ENCODE data around the gene HTT.
A peak's percentile ranks its signal among the peaks of the same experiment; 100 is the strongest.

HTT gene

GRCh38 chr4:3239998-3240920, 165.8 kb downstream of the HTT start:
- H3K4me3 Mint-ChIP-seq = no peak overlapping the region
- H3K27me3 Mint-ChIP-seq = no peaks in the 10 kb centered on the region
- H3K36me3 Mint-ChIP-seq = peaks cover 33 to 70% of the 10 kb centered on the region in 2 donors
- no peaks in the 10 kb centered on the region for H3K9me3 Mint-ChIP-seq
- peak overlapping the region; percentile 52 for H3K27ac Mint-ChIP-seq
- ATAC-seq (replicated peaks) (no peak), DNase-seq (no peak)
- peaks cover 4 to 8% of the 10 kb centered on the region in 2 donors for H3K4me1 Mint-ChIP-seq

GRCh38 chr4:3240936-3241522, 166.5 kb downstream of the HTT start:
- peaks cover 4 to 8% of the 10 kb centered on the region in 2 donors for H3K4me1 Mint-ChIP-seq
- no peak overlapping the region for H3K4me3 Mint-ChIP-seq
- no peaks in the 10 kb centered on the region for H3K27me3 Mint-ChIP-seq
- H3K27ac Mint-ChIP-seq = peak overlapping the region; percentile 52
- DNase-seq = no peak
- no peaks in the 10 kb centered on the region for H3K9me3 Mint-ChIP-seq
- H3K36me3 Mint-ChIP-seq = peaks cover 34 to 68% of the 10 kb centered on the region in 2 donors
- no peak for ATAC-seq (replicated peaks)

DNA sequence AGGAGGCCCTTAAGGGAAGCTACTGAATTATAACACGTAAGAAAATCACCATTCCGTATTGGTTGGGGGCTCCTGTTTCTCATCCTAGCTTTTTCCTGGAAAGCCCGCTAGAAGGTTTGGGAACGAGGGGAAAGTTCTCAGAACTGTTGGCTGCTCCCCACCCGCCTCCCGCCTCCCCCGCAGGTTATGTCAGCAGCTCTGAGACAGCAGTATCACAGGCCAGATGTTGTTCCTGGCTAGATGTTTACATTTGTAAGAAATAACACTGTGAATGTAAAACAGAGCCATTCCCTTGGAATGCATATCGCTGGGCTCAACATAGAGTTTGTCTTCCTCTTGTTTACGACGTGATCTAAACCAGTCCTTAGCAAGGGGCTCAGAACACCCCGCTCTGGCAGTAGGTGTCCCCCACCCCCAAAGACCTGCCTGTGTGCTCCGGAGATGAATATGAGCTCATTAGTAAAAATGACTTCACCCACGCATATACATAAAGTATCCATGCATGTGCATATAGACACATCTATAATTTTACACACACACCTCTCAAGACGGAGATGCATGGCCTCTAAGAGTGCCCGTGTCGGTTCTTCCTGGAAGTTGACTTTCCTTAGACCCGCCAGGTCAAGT, 167.5 kb downstream of the HTT start:
- Mint-ChIP-seq H3K9me3 (no peaks in the 10 kb centered on the region), H3K4me3 (no peak overlapping the region), H3K4me1 (peaks cover 4 to 10% of the 10 kb centered on the region in 2 donors), H3K27me3 (no peaks in the 10 kb centered on the region), H3K27ac (no peak overlapping the region), H3K36me3 (peaks cover 30 to 59% of the 10 kb centered on the region in 2 donors)
- ATAC-seq (replicated peaks) (no peak), DNase-seq (no peak)

- H3K4me3 Mint-ChIP-seq = no peak overlapping the region
- H3K27ac Mint-ChIP-seq = peak overlapping the region; percentile 85
- peaks cover 20 to 48% of the 10 kb centered on the region in 2 donors for H3K36me3 Mint-ChIP-seq
- peaks cover 4 to 10% of the 10 kb centered on the region in 2 donors for H3K4me1 Mint-ChIP-seq
- DNase-seq = no peak
- no peak for ATAC-seq (replicated peaks)
- H3K27me3 Mint-ChIP-seq = no peaks in the 10 kb centered on the region
- H3K9me3 Mint-ChIP-seq = no peaks in the 10 kb centered on the region
These were observed 168.8 kb downstream of the HTT start for GRCh38 chr4:3243136-3243780.

DNA sequence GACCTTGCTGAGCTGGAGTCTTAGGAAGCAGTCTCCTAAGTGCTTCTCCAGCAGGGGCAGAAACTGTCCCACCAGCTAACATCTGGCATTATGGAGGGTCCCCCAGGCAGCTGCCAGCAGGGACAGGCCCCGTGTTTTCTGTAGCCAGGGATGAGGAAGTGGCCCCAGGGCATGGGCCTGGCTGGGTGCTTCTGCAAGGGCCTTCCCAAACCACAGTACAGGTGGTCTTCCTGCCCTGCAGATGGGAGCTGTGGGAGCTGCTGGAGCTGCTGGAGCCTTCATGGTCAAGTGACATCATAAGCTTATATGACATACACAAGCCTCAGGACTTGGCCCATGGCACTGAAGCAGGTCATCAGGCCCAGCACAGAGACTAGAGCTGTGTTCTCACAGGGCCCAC, 169.5 kb downstream of the HTT start:
- Mint-ChIP-seq H3K4me3 (no peak overlapping the region), H3K9me3 (no peaks in the 10 kb centered on the region), H3K27ac (peak overlapping the region; percentile 85), H3K27me3 (no peaks in the 10 kb centered on the region), H3K4me1 (peaks cover 4 to 10% of the 10 kb centered on the region in 2 donors), H3K36me3 (peaks cover 18 to 43% of the 10 kb centered on the region in 2 donors)
- peak; percentile 13 to 20 for ATAC-seq (replicated peaks)
- DNase-seq = no peak

DNA sequence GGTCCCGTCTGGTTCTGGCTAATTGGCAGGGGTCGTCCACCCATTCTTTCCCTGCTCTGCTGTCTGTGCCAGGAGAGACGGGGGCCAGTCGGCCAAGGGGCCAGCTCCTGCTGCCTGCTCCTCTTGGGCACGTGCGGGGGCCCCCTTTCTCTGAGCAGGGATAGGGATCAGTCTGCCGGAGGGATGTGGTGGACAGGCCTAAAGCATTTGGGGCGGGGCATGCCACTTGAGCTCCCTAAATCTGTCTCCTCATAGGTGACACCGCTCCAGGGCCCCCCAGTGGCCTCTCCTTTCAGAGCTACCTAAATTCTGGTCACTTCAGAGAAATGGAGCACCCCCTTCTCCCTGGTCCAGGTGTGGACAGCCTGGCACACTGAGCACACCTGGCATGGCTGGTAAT, 170.3 kb downstream of the HTT start:
- no peaks in the 10 kb centered on the region for H3K27me3 Mint-ChIP-seq
- ATAC-seq (replicated peaks) = no peak
- H3K27ac Mint-ChIP-seq = peak overlapping the region; percentile 42
- no peak overlapping the region for H3K4me3 Mint-ChIP-seq
- no peak for DNase-seq
- H3K36me3 Mint-ChIP-seq = peaks cover 16 to 46% of the 10 kb centered on the region in 2 donors
- H3K9me3 Mint-ChIP-seq = no peaks in the 10 kb centered on the region
- peaks cover 4 to 10% of the 10 kb centered on the region in 2 donors for H3K4me1 Mint-ChIP-seq

DNA sequence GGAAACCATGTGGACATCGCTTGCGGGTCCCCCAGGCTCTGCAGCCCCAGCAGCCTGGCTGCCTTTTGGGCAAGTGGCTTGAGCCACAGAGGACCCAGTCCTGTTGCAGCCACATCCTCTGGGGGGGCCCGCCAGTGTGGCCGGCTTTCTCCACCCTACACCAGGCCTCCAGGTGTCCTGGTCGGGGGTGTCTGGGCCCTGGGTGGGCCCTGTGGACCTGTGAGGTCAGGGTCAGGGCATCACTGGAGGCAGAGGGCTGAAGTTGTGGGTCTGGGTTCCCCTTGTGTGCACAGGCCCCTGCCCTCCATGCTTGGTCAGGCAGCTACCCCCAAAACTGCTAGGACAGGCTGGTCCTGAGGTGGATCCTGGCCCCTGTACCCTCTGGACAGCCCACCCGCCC, 171.2 kb downstream of the HTT start:
- H3K36me3 Mint-ChIP-seq = peaks cover 16 to 49% of the 10 kb centered on the region in 2 donors
- ATAC-seq (replicated peaks) (peak; percentile 8 to 15), DNase-seq (no peak)
- H3K4me1 Mint-ChIP-seq = peaks cover 4 to 13% of the 10 kb centered on the region in 2 donors
- no peaks in the 10 kb centered on the region for H3K27me3 Mint-ChIP-seq
- no peak overlapping the region for H3K27ac Mint-ChIP-seq
- H3K4me3 Mint-ChIP-seq = no peak overlapping the region
- H3K9me3 Mint-ChIP-seq = no peaks in the 10 kb centered on the region

DNA sequence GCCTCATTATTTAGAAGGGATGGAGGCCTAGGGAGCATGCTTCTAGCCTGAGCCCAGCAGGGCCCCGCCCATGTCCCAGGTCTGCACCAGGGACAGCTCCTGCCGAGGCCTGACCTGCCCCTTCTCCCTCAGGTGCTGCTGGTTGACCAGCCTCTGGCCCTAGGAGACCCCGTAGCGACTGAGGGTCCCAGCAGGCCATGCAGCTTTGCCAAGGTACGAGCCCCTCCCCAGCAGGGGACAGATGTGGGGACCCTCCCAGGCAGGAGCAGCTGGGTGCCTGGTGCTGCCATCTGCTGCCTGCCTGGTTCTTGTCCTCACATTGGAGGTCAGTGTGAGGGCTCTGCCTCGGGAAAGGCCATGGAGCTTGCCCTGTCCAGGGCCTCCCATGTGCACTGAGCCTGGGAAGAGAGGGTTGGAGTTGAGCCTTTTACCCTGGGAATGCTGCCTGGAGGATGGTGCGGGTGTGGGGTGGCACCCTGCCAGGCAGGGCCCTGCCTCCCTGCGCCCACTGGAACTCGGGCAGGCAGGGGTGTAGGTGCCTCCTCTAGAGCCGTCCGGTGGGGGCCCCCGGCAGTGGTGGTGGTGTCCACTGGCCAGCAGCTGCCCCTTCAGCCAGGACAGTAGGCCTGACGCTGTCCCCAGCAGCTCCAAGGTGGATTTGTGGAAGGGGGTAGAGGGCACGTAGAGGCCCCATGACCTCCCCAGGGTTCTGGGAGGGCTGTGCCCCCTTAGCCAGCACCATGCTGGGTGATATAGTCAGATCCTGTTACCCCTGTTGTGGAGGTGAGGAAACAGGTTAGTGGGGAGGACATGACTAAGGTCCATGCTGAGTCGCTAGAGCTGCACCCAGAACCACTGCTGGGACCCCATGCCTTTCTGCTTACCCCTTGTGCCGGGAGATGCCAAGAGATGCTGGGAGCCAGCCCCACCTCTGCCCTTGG, 172.2 kb downstream of the HTT start:
- peak in 1 of 2 donors; percentile 23 for ATAC-seq (replicated peaks)
- peaks cover 12 to 17% of the 10 kb centered on the region in 2 donors for H3K4me1 Mint-ChIP-seq
- H3K4me3 Mint-ChIP-seq = no peak overlapping the region
- no peak for DNase-seq
- no peaks in the 10 kb centered on the region for H3K9me3 Mint-ChIP-seq
- peaks cover 13 to 41% of the 10 kb centered on the region in 2 donors for H3K36me3 Mint-ChIP-seq
- H3K27ac Mint-ChIP-seq = no peak overlapping the region
- H3K27me3 Mint-ChIP-seq = no peaks in the 10 kb centered on the region

DNA sequence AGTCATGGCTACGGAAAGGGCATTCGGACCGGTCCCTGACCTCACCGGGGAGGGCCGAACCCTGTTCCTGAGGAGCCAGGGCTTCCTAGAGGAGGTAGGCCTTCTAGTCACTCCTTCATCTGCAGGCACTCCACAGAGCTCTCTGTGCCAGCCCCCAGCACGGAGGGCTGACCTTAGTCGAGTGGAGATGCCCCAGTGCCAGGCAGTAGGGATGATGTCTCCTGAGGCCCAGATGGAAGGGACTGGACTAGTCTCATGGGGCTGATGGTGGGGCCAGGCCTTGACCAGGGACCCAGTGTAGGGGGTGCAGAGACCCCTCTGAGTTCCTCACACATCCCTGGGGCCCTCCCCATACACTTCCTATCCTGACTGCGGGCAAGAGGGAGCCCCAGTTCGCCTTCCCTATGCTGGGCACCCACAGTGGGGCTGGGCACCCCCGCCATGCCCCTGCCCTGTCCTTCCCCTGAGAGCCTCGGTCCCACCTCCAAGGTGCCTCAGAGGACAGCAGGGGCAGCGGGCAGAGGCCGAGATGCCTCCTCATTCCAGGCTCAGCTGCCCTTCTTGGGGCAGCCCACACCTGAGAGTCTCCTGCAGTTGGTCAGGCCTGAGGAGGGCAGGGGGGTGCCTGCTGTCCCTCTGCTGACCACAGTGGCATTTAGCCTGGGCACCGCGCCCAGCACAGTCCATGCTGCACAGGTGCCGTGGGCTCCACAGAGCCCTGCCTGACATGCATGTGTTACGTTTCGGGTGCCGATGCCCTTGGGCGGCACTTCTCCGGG, 173.1 kb downstream of the HTT start:
- Mint-ChIP-seq H3K4me3 (no peak overlapping the region), H3K4me1 (peaks cover 12 to 16% of the 10 kb centered on the region in 2 donors), H3K27me3 (no peaks in the 10 kb centered on the region), H3K36me3 (peaks cover 13 to 36% of the 10 kb centered on the region in 2 donors), H3K9me3 (no peaks in the 10 kb centered on the region), H3K27ac (no peak overlapping the region)
- DNase-seq = no peak
- no peak for ATAC-seq (replicated peaks)

DNA sequence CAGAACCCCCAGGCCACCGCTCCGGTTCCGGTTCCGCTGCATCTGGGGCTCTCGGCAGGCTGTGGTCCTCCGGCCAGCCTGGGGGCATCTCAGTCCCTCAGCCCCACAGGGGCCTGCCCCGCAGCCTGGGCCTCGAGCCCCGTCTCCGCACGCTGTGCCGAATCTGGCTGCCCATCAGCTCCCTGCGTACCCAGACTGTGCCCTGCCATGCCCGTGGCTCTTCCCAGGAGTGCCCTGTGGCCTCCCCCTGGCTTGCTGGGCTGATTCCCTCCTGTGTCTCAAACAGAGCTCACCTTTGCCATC, 173.6 kb downstream of the HTT start:
- H3K4me1 Mint-ChIP-seq = peaks cover 12 to 13% of the 10 kb centered on the region in 2 donors
- no peaks in the 10 kb centered on the region for H3K9me3 Mint-ChIP-seq
- H3K27ac Mint-ChIP-seq = no peak overlapping the region
- no peak overlapping the region for H3K4me3 Mint-ChIP-seq
- no peaks in the 10 kb centered on the region for H3K27me3 Mint-ChIP-seq
- ATAC-seq (replicated peaks) (no peak), DNase-seq (no peak)
- peaks cover 15 to 32% of the 10 kb centered on the region in 2 donors for H3K36me3 Mint-ChIP-seq

DNA sequence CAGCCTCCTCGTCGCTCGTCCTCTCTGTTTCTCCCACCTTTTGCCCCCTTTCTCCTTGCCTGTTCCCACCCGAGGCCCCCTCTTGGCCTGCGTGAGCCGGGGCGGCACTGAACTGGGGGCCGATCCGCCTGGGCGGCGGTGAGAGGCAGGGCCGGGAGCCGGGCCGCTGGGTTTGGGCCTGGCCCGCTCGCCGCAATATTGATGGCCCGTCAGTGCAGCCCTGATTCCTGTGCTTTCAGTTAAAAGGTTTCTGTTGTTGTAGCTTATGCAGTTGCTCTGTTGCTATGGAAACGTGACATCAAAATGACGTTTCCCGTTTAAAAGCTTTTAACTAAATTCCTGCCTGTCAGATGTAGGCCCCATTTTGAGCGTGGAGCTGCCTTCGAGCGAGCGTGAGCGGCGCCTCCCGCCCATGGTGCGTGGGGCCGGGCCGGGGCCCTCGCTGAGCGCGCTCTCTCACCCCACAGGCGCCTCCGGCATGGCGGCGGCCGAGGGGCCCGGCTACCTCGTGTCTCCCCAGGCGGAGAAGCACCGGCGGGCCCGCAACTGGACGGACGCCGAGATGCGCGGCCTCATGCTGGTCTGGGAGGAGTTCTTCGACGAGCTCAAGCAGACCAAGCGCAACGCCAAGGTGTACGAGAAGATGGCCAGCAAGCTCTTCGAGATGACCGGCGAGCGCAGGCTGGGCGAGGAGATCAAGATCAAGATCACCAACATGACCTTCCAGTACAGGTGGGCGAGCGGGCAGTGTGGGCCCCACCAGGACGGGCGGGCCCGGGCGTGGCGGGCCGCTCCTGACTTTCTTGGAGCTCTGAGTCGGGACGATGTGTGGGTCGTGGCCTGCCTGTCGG, 174.6 kb downstream of the HTT start, which contains the start of gene MSANTD1:
MSANTD1 (plus strand) TSS at position 349 of the 851 bp plus-strand sequence; CDS start at position 413, 64 bp downstream.
- H3K4me1 Mint-ChIP-seq = peaks cover 10 to 12% of the 10 kb centered on the region in 2 donors
- H3K9me3 Mint-ChIP-seq = no peaks in the 10 kb centered on the region
- ATAC-seq (replicated peaks) (no peak), DNase-seq (no peak)
- H3K27me3 Mint-ChIP-seq = no peaks in the 10 kb centered on the region
- no peak within 1 kb of the TSS for H3K4me3 Mint-ChIP-seq
- peaks cover 23 to 36% of the 10 kb centered on the region in 2 donors for H3K36me3 Mint-ChIP-seq
- H3K27ac Mint-ChIP-seq = no peak within 1 kb of the TSS

All from stimulated activated naive B cell treated with anti-CD40 and anti-IgM and Interleukin-4, amounts not matched to agents 10 μg/mL and 1 μg/mL and 100 μg/mL, for 72 hours (primary cell).